ENCODE results near the gene GATAD2B. TPM values are rescaled to one million over a fixed set of nuclear protein-coding genes. Genes with fewer than 3 reads are reported as not detected.

GATAD2B gene
- total RNA-seq, 1 donor from 2014 or later = 70.1 TPM

- intact Hi-C loops (cut with micrococcal nuclease) = loop anchor here (5.0 kb wide), 3 partner anchors 227 to 298 kb away; partner anchors contain the start of genes INTS3 and SNAPIN
These were observed 32.1 kb upstream of the GATAD2B start for GRCh38 chr1:153954826-153955225.

DNA sequence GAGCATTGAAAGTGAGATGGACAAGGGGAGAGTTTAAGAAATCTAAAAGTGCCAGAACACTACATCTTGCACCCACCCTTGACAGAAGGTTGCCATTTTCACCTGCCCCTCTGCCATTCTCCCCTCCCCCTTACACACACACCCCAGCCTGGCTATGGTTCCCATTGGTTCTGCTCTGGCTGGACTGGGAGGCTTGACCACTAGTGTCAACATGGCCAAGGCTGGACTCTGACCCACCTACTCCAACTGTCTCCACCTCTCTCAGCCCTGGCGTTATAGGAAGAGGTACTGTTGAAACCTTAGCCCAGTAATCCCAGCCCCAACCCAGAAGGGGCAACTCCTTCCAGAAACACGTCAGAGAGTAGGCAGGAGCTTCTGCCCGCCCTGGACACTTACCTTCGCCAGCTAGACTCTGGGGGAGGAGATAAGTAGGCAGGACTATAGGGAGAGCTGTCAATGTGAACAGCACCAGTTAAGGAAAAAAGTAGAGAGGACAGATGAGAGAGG, 31.1 kb upstream of the GATAD2B start:
- intact Hi-C loops (cut with micrococcal nuclease) = no loop called here

DNA sequence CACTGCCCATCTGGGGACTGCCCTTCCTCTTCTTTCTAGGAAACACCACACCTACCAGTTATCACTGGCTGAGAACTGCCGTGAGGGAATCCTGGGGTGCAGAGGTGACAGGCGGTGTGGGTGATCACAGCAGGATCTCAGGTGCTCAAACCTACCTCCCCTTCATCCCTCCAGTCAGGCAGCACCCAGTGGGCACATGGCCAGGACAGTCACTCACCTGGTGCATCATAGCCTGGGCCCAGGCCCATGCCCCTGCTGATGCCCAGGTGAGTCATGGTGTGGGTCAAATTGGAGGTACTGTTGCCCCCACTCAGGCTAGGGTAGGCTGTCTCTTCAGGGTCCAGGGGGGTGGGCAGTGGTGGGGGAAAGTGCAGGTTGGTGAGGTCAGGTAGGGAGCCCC, 29.0 kb upstream of the GATAD2B start:
- intact Hi-C loops (cut with micrococcal nuclease) = no loop called here

DNA sequence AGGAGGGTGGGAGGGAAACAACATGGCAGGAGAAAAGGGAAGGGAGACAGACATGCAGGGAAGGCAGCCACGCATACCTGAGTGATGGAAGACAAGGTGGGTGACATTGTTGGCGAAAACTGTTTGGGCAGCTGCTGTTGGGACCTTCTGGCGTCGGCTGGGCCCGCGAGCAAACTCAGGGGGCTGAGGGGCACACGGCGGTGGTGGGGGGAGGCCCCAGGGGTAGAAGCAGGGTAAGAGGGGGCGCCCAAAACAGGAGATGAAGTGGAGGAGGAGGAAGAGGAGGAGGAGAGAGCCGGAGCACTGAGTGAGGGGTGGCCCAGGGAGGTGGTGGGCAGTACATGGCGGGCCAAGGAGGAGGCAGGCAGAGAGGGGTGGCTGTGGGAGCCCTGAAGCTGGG, 28.4 kb upstream of the GATAD2B start:
- intact Hi-C loops (cut with micrococcal nuclease) = no loop called here

GRCh38 chr1:153946622-153947241, 24.0 kb upstream of the GATAD2B start, which contains the start of gene DENND4B:
Gene DENND4B, minus strand, starts transcription at chr1:153946718. Its CDS starts 2,344 bp downstream, at chr1:153944374.
- intact Hi-C loops (cut with micrococcal nuclease) = loop anchor here (1.0 kb wide), 2 partner anchors 21 to 31 kb away; partner anchors contain the start of genes CREB3L4 and JTB

DNA sequence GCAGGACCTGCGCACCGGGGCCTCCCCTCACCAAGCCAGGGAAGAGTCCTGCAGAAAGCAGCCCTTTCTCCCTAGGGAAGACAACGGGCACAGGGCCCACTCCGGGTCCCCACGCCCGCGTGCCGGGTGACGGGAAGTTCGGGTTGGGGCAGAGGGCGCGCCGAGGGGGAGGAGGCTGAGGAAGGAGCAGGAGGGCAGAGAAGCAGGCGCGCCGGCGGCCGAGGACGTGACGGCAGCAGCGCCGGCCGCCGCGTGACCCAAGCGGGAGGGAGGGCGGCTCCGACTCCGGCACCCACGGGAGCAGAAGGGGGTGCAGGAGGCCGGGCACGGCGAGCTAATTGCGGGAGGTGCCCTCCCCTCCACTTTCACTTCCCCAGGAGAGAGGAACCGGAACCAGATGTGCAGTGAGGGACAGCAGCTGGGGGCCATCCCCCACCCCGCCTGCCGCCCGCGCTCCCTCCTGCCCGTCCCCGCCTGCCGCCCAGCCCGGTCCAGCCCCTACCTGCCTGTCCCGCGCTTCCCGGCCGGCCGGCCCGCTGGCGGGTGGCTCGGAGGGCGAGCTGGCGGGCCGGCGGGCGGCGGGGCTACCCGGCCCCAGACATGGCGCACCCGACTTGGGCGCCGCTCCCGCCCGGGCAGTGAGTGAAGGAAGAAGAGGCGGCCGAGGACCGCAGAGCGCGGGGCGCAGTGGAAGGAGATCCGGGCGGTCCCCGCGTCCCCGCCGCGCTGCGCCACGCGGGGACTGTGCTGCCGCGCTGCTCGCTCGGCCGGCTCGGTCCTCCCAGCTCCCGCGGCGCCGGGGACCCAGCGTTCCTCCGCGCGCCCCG, 23.2 kb upstream of the GATAD2B start:
- intact Hi-C loops (cut with micrococcal nuclease) = loop anchor here (1.0 kb wide), 10 partner anchors 11 to 219 kb away; partner anchors contain the start of genes CREB3L4, JTB, RAB13 and RPS27

DNA sequence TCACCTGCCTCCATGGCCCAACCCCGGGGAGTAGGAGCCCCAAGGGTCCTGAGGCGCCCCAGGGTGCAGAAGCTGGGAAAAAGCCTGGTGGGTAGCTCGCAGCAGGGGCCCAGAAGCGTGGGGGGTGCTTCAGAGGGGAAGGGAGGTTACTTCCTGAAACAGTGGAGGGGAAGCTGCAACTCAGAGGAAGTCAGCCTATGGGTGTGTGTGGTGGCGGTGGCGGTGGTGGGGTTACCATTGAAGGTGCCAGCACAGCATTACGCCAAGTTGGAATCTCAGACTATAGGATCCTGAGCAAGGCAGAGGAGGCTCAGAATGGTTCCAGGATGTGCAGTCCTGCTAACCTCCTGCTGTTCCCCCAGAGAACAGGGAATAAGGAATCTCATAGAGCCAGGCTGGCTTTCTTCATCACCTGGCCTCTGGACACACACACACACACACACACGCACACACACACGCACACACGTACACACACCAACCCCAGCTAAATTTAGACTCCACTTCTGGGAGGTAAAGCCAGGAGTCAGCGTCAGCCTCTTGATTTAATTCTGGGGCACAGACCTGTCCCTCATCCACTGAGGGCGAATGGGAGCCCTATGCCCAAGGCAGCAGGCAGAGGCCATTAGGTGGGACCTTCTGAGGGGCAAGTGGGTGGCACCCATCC, 22.5 kb upstream of the GATAD2B start:
- intact Hi-C loops (cut with micrococcal nuclease) = loop anchor here (1.0 kb wide), 8 partner anchors 12 to 218 kb away; partner anchors contain the start of genes RAB13, RPS27 and SLC39A1

DNA sequence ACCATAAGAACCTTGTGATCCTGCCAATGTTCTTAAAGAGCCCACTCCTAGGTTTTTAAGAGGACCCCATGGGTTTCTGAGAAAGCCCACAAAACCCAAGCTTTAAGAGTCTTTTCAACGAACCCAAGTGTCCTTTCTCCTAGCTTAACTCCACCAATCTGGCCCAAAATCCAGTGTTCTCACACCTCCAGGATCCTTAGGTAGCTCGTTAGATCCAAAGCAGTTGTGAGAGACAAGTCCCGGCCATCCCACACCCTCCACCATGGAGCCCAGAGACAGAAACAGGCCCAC, 22.0 kb upstream of the GATAD2B start:
- intact Hi-C loops (cut with micrococcal nuclease) = loop anchor here (1.0 kb wide), 8 partner anchors 13 to 217 kb away; partner anchors contain the start of genes RAB13, RPS27 and SLC39A1

- intact Hi-C loops (cut with micrococcal nuclease) = no loop called here
These were observed 21.4 kb upstream of the GATAD2B start for GRCh38 chr1:153944005-153944826.

GRCh38 chr1:153942766-153943549, 20.2 kb upstream of the GATAD2B start:
- intact Hi-C loops (cut with micrococcal nuclease) = no loop called here

GRCh38 chr1:153941826-153942725, 19.3 kb upstream of the GATAD2B start:
- intact Hi-C loops (cut with micrococcal nuclease) = no loop called here

DNA sequence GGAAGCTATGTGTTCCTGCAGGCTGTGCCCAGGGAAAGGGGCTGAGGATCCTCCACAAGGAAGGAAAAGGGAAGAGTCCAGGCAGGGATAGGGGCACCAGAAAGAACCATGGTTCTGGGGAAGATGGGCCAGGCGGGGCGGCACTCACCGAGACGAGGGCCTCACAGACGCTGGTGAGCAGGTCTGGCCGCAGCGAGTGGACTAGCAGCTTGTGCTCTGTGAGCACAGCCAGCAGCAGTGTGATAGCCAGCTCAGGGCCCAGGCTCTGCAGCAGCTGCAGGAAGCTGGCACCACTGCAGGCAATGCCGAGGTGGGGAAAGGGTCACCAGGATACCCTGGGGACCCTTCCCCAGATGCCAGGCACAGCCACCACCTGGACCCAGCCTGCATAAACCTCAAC, 18.0 kb upstream of the GATAD2B start:
- intact Hi-C loops (cut with micrococcal nuclease) = no loop called here

DNA sequence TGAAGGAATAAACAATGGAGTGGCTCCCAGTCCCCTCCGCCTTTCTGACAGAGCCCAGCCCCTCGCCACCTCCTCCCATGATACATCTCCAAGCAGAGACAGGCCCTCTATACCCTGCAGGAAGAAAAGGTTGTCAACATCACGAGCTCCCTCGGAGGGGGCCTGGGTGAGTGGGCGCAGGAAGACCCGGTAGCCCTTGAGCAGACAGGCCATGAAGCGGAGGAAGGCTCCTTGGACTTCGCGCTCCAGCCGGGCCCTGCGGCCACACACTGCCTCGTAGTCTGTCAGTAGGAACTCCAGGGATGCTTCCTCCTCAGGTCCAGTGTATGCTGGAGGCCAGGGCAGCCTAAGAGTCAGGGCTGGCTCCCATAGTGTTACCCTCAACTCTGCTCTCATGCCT, 16.7 kb upstream of the GATAD2B start:
- intact Hi-C loops (cut with micrococcal nuclease) = no loop called here

DNA sequence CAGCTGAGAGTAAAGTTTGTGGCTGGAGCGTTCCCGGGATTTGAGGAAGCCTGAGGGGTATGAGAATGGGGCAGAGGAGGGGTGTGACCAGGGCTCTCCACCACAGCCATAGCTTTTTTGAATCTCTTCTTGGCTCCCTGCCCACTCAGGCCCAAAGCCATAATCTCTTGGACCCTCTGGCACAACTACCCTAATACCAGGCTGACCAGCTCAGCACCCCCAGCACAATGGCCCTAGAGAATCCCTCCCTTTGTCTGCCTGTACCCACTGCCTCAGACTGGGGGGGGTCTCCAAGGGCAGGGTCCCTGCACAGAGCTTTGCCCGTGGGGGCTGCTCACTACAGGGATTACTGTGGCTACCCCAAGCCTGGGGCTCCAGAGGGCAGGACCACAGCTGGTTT, 16.2 kb upstream of the GATAD2B start:
- intact Hi-C loops (cut with micrococcal nuclease) = no loop called here

- intact Hi-C loops (cut with micrococcal nuclease) = no loop called here
These were observed 14.6 kb upstream of the GATAD2B start for GRCh38 chr1:153937331-153937730.

DNA sequence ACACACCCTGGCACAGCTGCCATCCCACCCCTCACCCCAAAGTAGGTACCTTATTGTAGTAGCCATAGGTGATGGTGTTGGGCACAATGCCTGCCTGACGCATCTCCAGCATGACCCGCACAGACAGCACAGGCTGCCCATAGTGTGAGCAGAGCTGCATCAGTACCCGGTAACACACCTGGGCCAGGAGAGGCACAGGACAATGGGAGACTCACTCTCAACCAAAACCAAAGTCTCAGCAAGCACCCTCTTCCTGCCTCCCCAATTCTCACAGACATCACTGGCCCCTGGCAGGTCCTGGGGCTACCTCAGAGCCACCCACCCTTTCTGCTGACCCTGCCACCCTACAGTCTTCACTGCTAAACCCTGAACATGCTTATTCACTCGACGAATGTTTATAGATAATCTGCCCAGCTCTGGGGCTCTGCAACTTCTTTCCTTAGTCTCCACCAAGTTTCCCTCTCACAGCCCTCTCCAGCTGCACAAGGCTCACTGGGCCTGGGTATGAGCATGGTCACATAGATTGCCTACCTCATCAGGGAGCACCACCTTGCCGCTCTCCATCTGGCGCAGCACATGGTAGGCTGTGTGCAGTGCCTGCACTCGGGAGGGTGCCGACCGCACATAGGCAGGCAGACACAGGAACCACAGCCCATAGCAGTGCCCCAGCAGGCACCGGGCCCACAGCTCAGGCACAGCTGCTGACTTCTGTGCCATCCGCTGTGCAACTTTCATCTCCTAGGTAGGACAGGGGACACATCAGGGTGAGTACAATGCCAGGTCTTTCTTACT, 13.4 kb upstream of the GATAD2B start:
- intact Hi-C loops (cut with micrococcal nuclease) = no loop called here

DNA sequence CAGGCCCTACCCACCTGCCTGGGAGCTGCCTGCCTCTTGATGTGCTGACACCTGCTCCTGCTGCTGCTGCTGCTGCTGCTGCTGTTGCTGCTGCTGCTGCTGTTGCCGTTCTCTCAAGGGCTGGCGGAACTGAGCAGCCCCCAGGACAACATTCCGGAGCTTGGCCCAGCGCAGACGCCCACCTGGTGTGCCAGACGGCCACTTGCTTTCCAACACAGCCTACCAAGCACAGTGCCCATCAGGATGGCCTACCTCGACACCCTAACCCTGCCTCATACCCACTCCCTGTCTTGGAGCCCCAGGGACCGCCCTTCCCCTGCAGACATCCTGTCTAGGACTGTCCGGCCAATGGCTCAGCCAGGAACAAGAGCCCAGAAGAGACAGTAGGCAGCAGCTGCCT, 12.0 kb upstream of the GATAD2B start:
- intact Hi-C loops (cut with micrococcal nuclease) = no loop called here

- intact Hi-C loops (cut with micrococcal nuclease) = no loop called here
These were observed 11.2 kb upstream of the GATAD2B start for GRCh38 chr1:153933955-153934354.
